Parathyroid adenoma (tissue), 2 donors: ENCODE results near the gene AKAP17A.

Source experiments
- H2AFZ ChIP-seq: fragments of 300-600 bp; sonication (generic); one replicate; pipeline ENCODE4 v1.7.0; 2017; ENCODE audit warnings: antibody characterized with exemption, mild to moderate bottlenecking
- H3K27ac ChIP-seq: fragments of 300-600 bp; sonication (generic); one replicate; pipeline ENCODE4 v1.7.0; 2017
- H3K27me3 ChIP-seq: fragments of 300-600 bp; sonication (generic); one replicate; pipeline ENCODE4 v1.7.0; 2017; ENCODE audit warnings: low read length; ENCODE audit not compliant: control insufficient read depth, insufficient read depth
- H3K36me3 ChIP-seq: fragments of 300-600 bp; sonication (generic); one replicate; pipeline ENCODE4 v1.7.0; 2017; ENCODE audit warnings: low read length; ENCODE audit not compliant: control insufficient read depth, insufficient read depth
- H3K4me1 ChIP-seq: fragments of 300-600 bp; sonication (generic); one replicate; pipeline ENCODE4 v1.7.0; 2017; ENCODE audit warnings: control low read depth
- H3K4me2 ChIP-seq: fragments of 300-600 bp; sonication (generic); one replicate; pipeline ENCODE4 v1.7.0; 2017; ENCODE audit warnings: low read length
- H3K4me3 ChIP-seq: fragments of 300-600 bp; sonication (generic); one replicate; pipeline ENCODE4 v1.7.0; 2017; ENCODE audit warnings: low read depth, low read length
- H3K79me2 ChIP-seq: fragments of 300-600 bp; sonication (generic); one replicate; pipeline ENCODE4 v1.7.0; 2017; ENCODE audit warnings: control low read depth
- H3K9ac ChIP-seq: fragments of 300-600 bp; sonication (generic); one replicate; pipeline ENCODE4 v1.7.0; 2017; ENCODE audit warnings: mild to moderate bottlenecking
- H3K9me3 ChIP-seq: fragments of 300-600 bp; sonication (generic); one replicate; pipeline ENCODE4 v1.7.0; 2017; ENCODE audit warnings: low read length; ENCODE audit not compliant: control insufficient read depth
- CTCF ChIP-seq: fragments of 300-600 bp; sonication (generic); IDR thresholded peaks from one replicate; pipeline ENCODE4 v1.7.0; 2017; ENCODE audit warnings: antibody characterized with exemption, mild to moderate bottlenecking
- donor health status: primary hyperparathyroidism.

Gene AKAP17A

GRCh38 chrX:1577845-1578244 is 13.6 kb upstream of the AKAP17A start:
- H3K36me3 ChIP-seq, result no peaks in the 10 kb centered on the region
- no peak for TF ChIP-seq CTCF
- no peaks in the 10 kb centered on the region for H3K9me3 ChIP-seq
- H3K4me3 ChIP-seq, result no peak overlapping the region
- H3K4me2 ChIP-seq, result no peak overlapping the region
- H3K27ac ChIP-seq, result no peak overlapping the region
- H3K9ac ChIP-seq, result no peak overlapping the region
- H3K4me1 ChIP-seq, result no peaks in the 10 kb centered on the region
- no peak overlapping the region for H2AFZ ChIP-seq
- H3K27me3 ChIP-seq, result no peaks in the 10 kb centered on the region
- no peaks in the 10 kb centered on the region for H3K79me2 ChIP-seq

- H3K9me3 ChIP-seq, result no peaks in the 10 kb centered on the region
- no peaks in the 10 kb centered on the region for H3K79me2 ChIP-seq
- no peak for TF ChIP-seq CTCF
- H3K27me3 ChIP-seq, result no peaks in the 10 kb centered on the region
- no peak overlapping the region for H3K4me3 ChIP-seq
- no peaks in the 10 kb centered on the region for H3K4me1 ChIP-seq
- H2AFZ ChIP-seq, result no peak overlapping the region
- no peaks in the 10 kb centered on the region for H3K36me3 ChIP-seq
- no peak overlapping the region for H3K27ac ChIP-seq
- H3K9ac ChIP-seq, result no peak overlapping the region
- H3K4me2 ChIP-seq, result no peak overlapping the region
Observed at GRCh38 chrX:1578511-1579173, 12.8 kb upstream of the AKAP17A start.

GRCh38 chrX:1581132-1581531 is 10.3 kb upstream of the AKAP17A start:
- no peaks in the 10 kb centered on the region for H3K4me1 ChIP-seq
- no peak overlapping the region for H3K27ac ChIP-seq
- H3K36me3 ChIP-seq, result no peaks in the 10 kb centered on the region
- no peak overlapping the region for H3K4me3 ChIP-seq
- H2AFZ ChIP-seq, result no peak overlapping the region
- no peak overlapping the region for H3K4me2 ChIP-seq
- H3K9me3 ChIP-seq, result no peaks in the 10 kb centered on the region
- H3K9ac ChIP-seq, result no peak overlapping the region
- H3K79me2 ChIP-seq, result no peaks in the 10 kb centered on the region
- peak; percentile 58 for TF ChIP-seq CTCF
- H3K27me3 ChIP-seq, result no peaks in the 10 kb centered on the region

- H3K4me2 ChIP-seq, result no peak overlapping the region
- H3K79me2 ChIP-seq, result no peaks in the 10 kb centered on the region
- no peak overlapping the region for H3K27ac ChIP-seq
- no peaks in the 10 kb centered on the region for H3K4me1 ChIP-seq
- H3K27me3 ChIP-seq, result no peaks in the 10 kb centered on the region
- no peak overlapping the region for H3K9ac ChIP-seq
- H3K4me3 ChIP-seq, result no peak overlapping the region
- H3K36me3 ChIP-seq, result no peaks in the 10 kb centered on the region
- H3K9me3 ChIP-seq, result no peaks in the 10 kb centered on the region
- no peak overlapping the region for H2AFZ ChIP-seq
- TF ChIP-seq CTCF, result no peak
Observed at GRCh38 chrX:1582686-1583437, 8.5 kb upstream of the AKAP17A start.
